NCI-H2107 (cell line): Measurements from ENCODE around the gene RAVER2.

Experiments used
- DNase-seq: peaks from one replicate; lab custom pipeline; 2025; lab: John Stamatoyannopoulos, UW

RAVER2 gene

GRCh38 chr1:64878931-64879611 lies 134.2 kb downstream of the RAVER2 start:
- DNase-seq, result no peak

- no peak for DNase-seq
Measured at GRCh38 chr1:64880449-64880848, 135.6 kb downstream of the RAVER2 start.

GRCh38 chr1:64881281-64881680 lies 136.4 kb downstream of the RAVER2 start:
- DNase-seq, result no peak
